Chondrocyte (in vitro differentiated cells): Measurements from ENCODE around the gene HES7. TPM values are rescaled to one million over a fixed set of nuclear protein-coding genes. Genes with fewer than 3 reads are reported as not detected.
A peak's percentile ranks its signal among the peaks of the same experiment; 100 is the strongest.

Source experiments
- DNase-seq: peaks from one replicate; pipeline ENCODE4 v3.0.0; 2021; ENCODE audit warnings: mixed read lengths, low spot score
- H3K27ac Mint-ChIP-seq: one replicate; pipeline ENCODE4 v1.8.0; 2021; ENCODE audit warnings: mild to moderate bottlenecking, moderate library complexity, mixed read lengths; ENCODE audit not compliant: unreplicated experiment
- H3K27me3 Mint-ChIP-seq: 2 replicates; pipeline ENCODE4 v1.8.0; 2021; ENCODE audit warnings: low read depth, mixed read lengths
- H3K36me3 Mint-ChIP-seq: 2 replicates; pipeline ENCODE4 v1.8.0; 2021; ENCODE audit warnings: low read depth, mixed read lengths
- H3K4me1 Mint-ChIP-seq: 2 replicates; pipeline ENCODE4 v1.8.0; 2021; ENCODE audit warnings: low read depth, mild to moderate bottlenecking, mixed read lengths
- H3K4me3 Mint-ChIP-seq: one replicate; pipeline ENCODE4 v1.8.0; 2021; ENCODE audit warnings: mild to moderate bottlenecking, moderate library complexity, mixed read lengths; ENCODE audit not compliant: unreplicated experiment
- H3K9me3 Mint-ChIP-seq: 2 replicates; pipeline ENCODE4 v1.8.0; 2021; ENCODE audit warnings: low read depth, mixed read lengths
- CTCF ChIP-seq: fragments of 200-600 bp; sonication (generic); IDR thresholded peaks from 2 replicates; pipeline ENCODE4 v1.5.0; 2021; ENCODE audit warnings: antibody characterized with exemption, mild to moderate bottlenecking, moderate library complexity
- total RNA-seq: library from RNA; stranded (reverse); gene quantifications from 3 replicates; pipeline ENCODE4 v1.2.1, GENCODE V29; 2021

Gene HES7
- total RNA-seq, 1 donor from 2014 or later = 1.5 TPM

- Mint-ChIP-seq H3K4me1 (peaks cover 37% of the 10 kb centered on the region), H3K27ac (peak overlapping the region; percentile 86), H3K9me3 (no peaks in the 10 kb centered on the region), H3K4me3 (no peak overlapping the region), H3K36me3 (peaks cover 4% of the 10 kb centered on the region), H3K27me3 (no peaks in the 10 kb centered on the region)
- TF ChIP-seq CTCF = peak; percentile 90
- DNase-seq = no peak
These were observed 34.5 kb upstream of the HES7 start for GRCh38 chr17:8158267-8159031.

- no peak overlapping the region for H3K4me3 Mint-ChIP-seq
- peak; percentile 100 for DNase-seq
- no peak overlapping the region for H3K27ac Mint-ChIP-seq
- H3K27me3 Mint-ChIP-seq = no peaks in the 10 kb centered on the region
- H3K9me3 Mint-ChIP-seq = no peaks in the 10 kb centered on the region
- H3K36me3 Mint-ChIP-seq = peaks cover 4% of the 10 kb centered on the region
- TF ChIP-seq CTCF = peak; percentile 34
- peaks cover 41% of the 10 kb centered on the region for H3K4me1 Mint-ChIP-seq
These were observed 32.5 kb upstream of the HES7 start for GRCh38 chr17:8156246-8156992.

- Mint-ChIP-seq H3K4me1 (peaks cover 37% of the 10 kb centered on the region), H3K27ac (no peak overlapping the region), H3K9me3 (no peaks in the 10 kb centered on the region), H3K36me3 (peaks cover 4% of the 10 kb centered on the region), H3K4me3 (no peak overlapping the region), H3K27me3 (no peaks in the 10 kb centered on the region)
- no peak for TF ChIP-seq CTCF
- DNase-seq = no peak
These were observed 32.0 kb upstream of the HES7 start for GRCh38 chr17:8155996-8156245.

GRCh38 chr17:8155231-8155995 lies 31.5 kb upstream of the HES7 start:
- peaks cover 4% of the 10 kb centered on the region for H3K36me3 Mint-ChIP-seq
- TF ChIP-seq CTCF = peak; percentile 18
- H3K4me3 Mint-ChIP-seq = no peak overlapping the region
- no peaks in the 10 kb centered on the region for H3K9me3 Mint-ChIP-seq
- no peaks in the 10 kb centered on the region for H3K27me3 Mint-ChIP-seq
- no peak for DNase-seq
- H3K27ac Mint-ChIP-seq = no peak overlapping the region
- peaks cover 37% of the 10 kb centered on the region for H3K4me1 Mint-ChIP-seq

- H3K36me3 Mint-ChIP-seq = peaks cover 3% of the 10 kb centered on the region
- no peak for DNase-seq
These were observed 30.8 kb upstream of the HES7 start for GRCh38 chr17:8154608-8155155.

More at GRCh38 chr17:8154608-8155155, 30.8 kb upstream of the HES7 start:
- Mint-ChIP-seq H3K4me1 (peaks cover 41% of the 10 kb centered on the region), H3K4me3 (no peak overlapping the region), H3K27ac (no peak overlapping the region), H3K9me3 (no peaks in the 10 kb centered on the region), H3K27me3 (no peaks in the 10 kb centered on the region)
- no peak for TF ChIP-seq CTCF
